Measurements from ENCODE around the gene CCDC136. TPM values are rescaled to one million over a fixed set of nuclear protein-coding genes. Genes with fewer than 3 reads are reported as not detected.

CCDC136 gene
- total RNA-seq, 1 experiment from 2014 or later: 16.5 TPM

DNA sequence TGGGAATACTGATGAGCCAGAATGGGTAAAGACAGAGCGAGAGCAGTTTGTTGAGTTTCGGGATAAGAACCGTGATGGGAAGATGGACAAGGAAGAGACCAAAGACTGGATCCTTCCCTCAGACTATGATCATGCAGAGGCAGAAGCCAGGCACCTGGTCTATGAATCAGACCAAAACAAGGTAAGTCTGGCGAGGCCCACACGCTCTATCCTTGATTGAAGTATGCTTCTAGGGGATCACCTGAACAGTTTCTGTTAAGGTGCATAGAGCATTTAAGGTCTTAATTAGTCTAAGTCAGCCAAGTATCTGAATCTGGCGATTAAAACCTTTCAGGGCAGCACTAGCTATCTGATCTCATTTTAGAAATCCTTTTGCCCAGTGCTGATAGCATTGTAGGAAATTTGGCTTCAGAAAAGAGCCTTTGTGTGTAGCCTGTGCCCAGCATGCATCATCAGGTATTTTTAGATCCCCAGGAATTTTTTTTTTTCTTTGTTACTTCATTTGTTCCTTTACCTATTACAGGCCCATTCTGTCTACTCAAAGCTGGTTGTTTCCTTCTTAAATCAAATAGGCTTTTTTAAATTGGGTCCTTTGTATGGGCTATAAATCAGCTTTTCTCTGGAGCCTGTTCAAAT, 24.2 kb upstream of the CCDC136 start:
- H3K36me3 ChIP-seq: peaks cover 87% of the 10 kb centered on the region
- H3K4me1 ChIP-seq: no peaks in the 10 kb centered on the region
- no peak overlapping the region for H3K4me3 ChIP-seq
- no peak overlapping the region for H3K27ac ChIP-seq
- no peak for DNase-seq
- H3K27me3 ChIP-seq: no peaks in the 10 kb centered on the region
- H3K9me3 ChIP-seq (replicated peaks): no peaks in the 10 kb centered on the region

DNA sequence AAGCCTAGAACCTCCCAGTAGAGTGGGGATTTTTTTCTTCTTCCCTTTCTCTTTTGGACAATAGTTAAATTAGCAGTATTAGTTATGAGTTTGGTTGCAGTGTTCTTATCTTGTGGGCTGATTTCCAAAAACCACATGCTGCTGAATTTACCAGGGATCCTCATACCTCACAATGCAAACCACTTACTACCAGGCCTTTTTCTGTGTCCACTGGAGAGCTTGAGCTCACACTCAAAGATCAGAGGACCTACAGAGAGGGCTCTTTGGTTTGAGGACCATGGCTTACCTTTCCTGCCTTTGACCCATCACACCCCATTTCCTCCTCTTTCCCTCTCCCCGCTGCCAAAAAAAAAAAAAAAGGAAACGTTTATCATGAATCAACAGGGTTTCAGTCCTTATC, 21.5 kb upstream of the CCDC136 start:
- H3K27ac ChIP-seq: no peak overlapping the region
- H3K36me3 ChIP-seq: peaks cover 72% of the 10 kb centered on the region
- H3K4me3 ChIP-seq: no peak overlapping the region
- no peaks in the 10 kb centered on the region for H3K27me3 ChIP-seq
- no peaks in the 10 kb centered on the region for H3K4me1 ChIP-seq
- DNase-seq: no peak
- H3K9me3 ChIP-seq (replicated peaks): no peaks in the 10 kb centered on the region

- H3K36me3 ChIP-seq: peaks cover 46% of the 10 kb centered on the region
- DNase-seq: no peak
- H3K27me3 ChIP-seq: no peaks in the 10 kb centered on the region
- no peak overlapping the region for H3K27ac ChIP-seq
- H3K9me3 ChIP-seq (replicated peaks): peaks cover 5% of the 10 kb centered on the region
- no peak overlapping the region for H3K4me3 ChIP-seq
- no peaks in the 10 kb centered on the region for H3K4me1 ChIP-seq
Observed at GRCh38 chr7:128773604-128774003, 18.2 kb upstream of the CCDC136 start.

DNA sequence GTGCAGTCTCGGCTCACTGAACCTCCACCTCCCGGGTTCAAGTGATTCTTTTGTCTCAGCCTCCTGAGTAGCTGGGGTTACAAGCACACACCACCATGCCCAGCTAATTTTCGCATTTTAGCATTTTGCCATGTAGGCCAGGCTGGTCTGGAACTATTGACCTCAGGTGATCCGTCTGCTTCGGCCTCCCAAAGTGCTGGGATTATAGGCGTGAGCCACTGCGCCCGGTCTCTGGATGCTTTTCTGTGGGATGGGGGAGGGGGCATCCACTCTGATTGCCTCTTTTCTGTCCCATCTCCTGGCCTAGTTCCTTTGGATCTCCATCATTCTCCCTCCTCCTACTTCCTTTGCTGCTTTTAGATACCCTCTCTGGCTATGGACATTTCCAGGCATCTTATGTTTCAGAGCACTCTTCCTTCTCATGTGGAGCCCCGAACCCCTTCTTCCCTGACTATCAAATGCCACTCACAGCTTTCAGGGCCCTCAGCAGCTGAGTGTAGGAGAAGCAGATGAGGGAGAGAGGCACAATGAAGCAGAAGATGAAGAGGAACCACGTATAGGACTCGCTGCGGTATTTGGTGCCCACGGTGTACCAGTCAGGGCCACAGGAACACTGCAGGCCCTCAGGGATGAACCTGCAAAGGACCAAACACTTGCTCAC, 17.6 kb upstream of the CCDC136 start:
- Histone ChIP-seq H3K4me1 (no peaks in the 10 kb centered on the region), H3K9me3 (replicated peaks) (peaks cover 5% of the 10 kb centered on the region), H3K4me3 (no peak overlapping the region), H3K27ac (no peak overlapping the region), H3K27me3 (no peaks in the 10 kb centered on the region), H3K36me3 (peaks cover 41% of the 10 kb centered on the region)
- DNase-seq: no peak

DNA sequence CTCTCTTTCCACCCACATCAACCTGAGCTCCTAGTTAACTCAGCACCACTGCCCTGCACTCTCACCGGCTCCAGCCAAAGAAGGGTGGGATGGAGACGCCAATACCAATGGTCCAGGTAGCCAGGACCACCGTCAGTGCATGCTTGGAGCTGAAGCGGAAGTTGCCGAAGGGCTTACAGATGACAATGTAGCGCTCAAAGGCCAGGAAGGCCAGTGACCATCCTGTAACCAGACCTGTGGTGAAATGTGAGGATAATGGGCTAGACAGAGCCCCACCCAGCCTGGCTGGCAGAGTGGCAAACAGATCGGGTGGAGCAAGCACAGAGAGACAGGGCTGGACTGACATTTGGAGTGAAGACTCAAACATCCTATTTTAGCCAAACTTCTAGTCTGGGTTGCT, 16.8 kb upstream of the CCDC136 start:
- peaks cover 5% of the 10 kb centered on the region for H3K9me3 ChIP-seq (replicated peaks)
- no peak overlapping the region for H3K27ac ChIP-seq
- no peaks in the 10 kb centered on the region for H3K27me3 ChIP-seq
- no peaks in the 10 kb centered on the region for H3K4me1 ChIP-seq
- peaks cover 34% of the 10 kb centered on the region for H3K36me3 ChIP-seq
- H3K4me3 ChIP-seq: no peak overlapping the region
- DNase-seq: no peak

DNA sequence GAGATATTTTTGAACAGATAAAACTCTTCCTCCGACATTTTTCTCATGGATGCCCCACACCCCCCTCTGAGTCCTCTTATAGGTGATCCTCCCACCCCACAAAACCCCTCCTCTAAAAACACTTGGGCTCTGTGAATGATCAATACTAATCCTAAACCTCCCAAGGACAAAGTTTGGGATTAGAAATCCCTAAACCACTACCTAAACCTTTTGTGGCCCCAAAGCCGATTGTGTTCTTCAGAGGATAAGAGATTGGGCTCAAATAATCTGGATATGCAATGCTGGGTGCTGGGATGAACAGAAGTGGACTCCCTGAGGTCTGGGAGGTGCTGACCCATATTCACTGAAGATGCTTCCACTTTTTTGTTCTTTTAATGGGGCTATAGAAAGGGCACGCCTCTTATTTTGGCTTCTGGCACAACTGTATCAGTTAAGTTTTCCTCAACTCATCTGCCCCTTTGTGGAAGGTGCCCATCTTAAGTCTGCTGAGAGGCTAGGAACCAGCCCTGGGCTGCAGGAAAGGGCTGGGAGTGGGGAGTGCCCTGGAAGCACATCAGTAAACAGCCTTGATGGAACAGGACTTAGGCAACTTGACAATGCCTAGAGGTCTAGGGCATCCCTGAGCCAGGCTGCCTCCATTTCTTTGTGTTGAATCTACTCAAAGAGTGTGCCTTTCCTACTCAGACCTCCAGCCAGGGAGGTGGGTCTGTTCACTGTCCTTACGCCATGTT, 15.9 kb upstream of the CCDC136 start, which contains the start of gene OPN1SW:
OPN1SW (minus strand) TSS at position 51 of the 731 bp plus-strand sequence; CDS start at position 38, 13 bp downstream.
- H3K36me3 ChIP-seq: peaks cover 24% of the 10 kb centered on the region
- H3K27me3 ChIP-seq: no peaks in the 10 kb centered on the region
- no peaks in the 10 kb centered on the region for H3K4me1 ChIP-seq
- H3K27ac ChIP-seq: no peak within 1 kb of the TSS
- H3K4me3 ChIP-seq: no peak within 1 kb of the TSS
- no peak for DNase-seq
- H3K9me3 ChIP-seq (replicated peaks): peaks cover 5% of the 10 kb centered on the region

- Histone ChIP-seq H3K9me3 (replicated peaks) (peaks cover 5% of the 10 kb centered on the region), H3K4me3 (no peak overlapping the region), H3K4me1 (0 out of 2 replicates have a peak, but pooled peaks cover 4% of the 10 kb centered on the region), H3K27ac (no peak overlapping the region), H3K27me3 (no peaks in the 10 kb centered on the region), H3K36me3 (peaks cover 10% of the 10 kb centered on the region)
- DNase-seq: peak in 1 of 2 experiments; percentile 31
Observed at GRCh38 chr7:128777156-128778123, 14.3 kb upstream of the CCDC136 start.

GRCh38 chr7:128778946-128779345, 12.8 kb upstream of the CCDC136 start:
- H3K27ac ChIP-seq: no peak overlapping the region
- no peak overlapping the region for H3K4me3 ChIP-seq
- H3K9me3 ChIP-seq (replicated peaks): peaks cover 5% of the 10 kb centered on the region
- H3K27me3 ChIP-seq: no peaks in the 10 kb centered on the region
- 0 out of 2 replicates have a peak, but pooled peaks cover 4% of the 10 kb centered on the region for H3K36me3 ChIP-seq
- no peak for DNase-seq
- H3K4me1 ChIP-seq: 0 out of 2 replicates have a peak, but pooled peaks cover 4% of the 10 kb centered on the region

DNA sequence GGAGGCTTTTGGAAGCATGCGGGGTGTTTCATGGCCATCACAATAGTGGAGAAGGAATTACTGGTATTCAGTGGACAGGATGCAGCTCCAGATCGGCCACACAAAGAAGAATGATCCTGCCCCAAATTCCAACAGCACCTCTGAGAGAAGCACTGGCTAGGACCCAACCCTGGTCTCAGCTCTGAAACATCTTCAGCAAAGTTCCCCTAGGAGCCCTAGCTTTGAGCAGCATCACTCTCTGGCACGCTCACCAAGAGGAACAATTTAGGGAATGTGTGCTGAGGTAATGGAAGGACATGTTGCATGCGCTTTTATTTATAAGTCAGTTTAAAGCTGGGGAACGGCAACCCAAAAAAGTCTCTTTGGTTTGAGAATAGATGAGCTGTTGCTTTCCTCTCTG, 10.6 kb upstream of the CCDC136 start:
- Histone ChIP-seq H3K36me3 (no peaks in the 10 kb centered on the region), H3K4me1 (0 out of 2 replicates have a peak, but pooled peaks cover 4% of the 10 kb centered on the region), H3K27ac (no peak overlapping the region), H3K27me3 (no peaks in the 10 kb centered on the region), H3K4me3 (no peak overlapping the region), H3K9me3 (replicated peaks) (peaks cover 5% of the 10 kb centered on the region)
- no peak for DNase-seq

- H3K4me1 ChIP-seq: 0 out of 2 replicates have a peak, but pooled peaks cover 4% of the 10 kb centered on the region
- no peak overlapping the region for H3K27ac ChIP-seq
- DNase-seq: no peak
Observed at GRCh38 chr7:128781851-128782250, 9.9 kb upstream of the CCDC136 start.

GRCh38 chr7:128783143-128783861, 8.5 kb upstream of the CCDC136 start:
- no peaks in the 10 kb centered on the region for H3K9me3 ChIP-seq (replicated peaks)
- peak; percentile 93 to 95 for DNase-seq
- no peaks in the 10 kb centered on the region for H3K27me3 ChIP-seq
- H3K4me3 ChIP-seq: peak overlapping the region; percentile 55
- H3K27ac ChIP-seq: no peak overlapping the region
- 0 out of 2 replicates have a peak, but pooled peaks cover 4% of the 10 kb centered on the region for H3K4me1 ChIP-seq
- no peaks in the 10 kb centered on the region for H3K36me3 ChIP-seq

More at GRCh38 chr7:128781851-128782250, 9.9 kb upstream of the CCDC136 start:
- H3K4me3 ChIP-seq: no peak overlapping the region
- H3K36me3 ChIP-seq: no peaks in the 10 kb centered on the region
- peaks cover 5% of the 10 kb centered on the region for H3K9me3 ChIP-seq (replicated peaks)
- H3K27me3 ChIP-seq: no peaks in the 10 kb centered on the region

- Histone ChIP-seq H3K27me3 (no peaks in the 10 kb centered on the region), H3K9me3 (replicated peaks) (no peaks in the 10 kb centered on the region), H3K36me3 (no peaks in the 10 kb centered on the region), H3K27ac (no peak overlapping the region), H3K4me3 (no peak overlapping the region), H3K4me1 (peaks cover 8% of the 10 kb centered on the region)
- DNase-seq: no peak
Observed at GRCh38 chr7:128785738-128786137, 6.0 kb upstream of the CCDC136 start.

DNA sequence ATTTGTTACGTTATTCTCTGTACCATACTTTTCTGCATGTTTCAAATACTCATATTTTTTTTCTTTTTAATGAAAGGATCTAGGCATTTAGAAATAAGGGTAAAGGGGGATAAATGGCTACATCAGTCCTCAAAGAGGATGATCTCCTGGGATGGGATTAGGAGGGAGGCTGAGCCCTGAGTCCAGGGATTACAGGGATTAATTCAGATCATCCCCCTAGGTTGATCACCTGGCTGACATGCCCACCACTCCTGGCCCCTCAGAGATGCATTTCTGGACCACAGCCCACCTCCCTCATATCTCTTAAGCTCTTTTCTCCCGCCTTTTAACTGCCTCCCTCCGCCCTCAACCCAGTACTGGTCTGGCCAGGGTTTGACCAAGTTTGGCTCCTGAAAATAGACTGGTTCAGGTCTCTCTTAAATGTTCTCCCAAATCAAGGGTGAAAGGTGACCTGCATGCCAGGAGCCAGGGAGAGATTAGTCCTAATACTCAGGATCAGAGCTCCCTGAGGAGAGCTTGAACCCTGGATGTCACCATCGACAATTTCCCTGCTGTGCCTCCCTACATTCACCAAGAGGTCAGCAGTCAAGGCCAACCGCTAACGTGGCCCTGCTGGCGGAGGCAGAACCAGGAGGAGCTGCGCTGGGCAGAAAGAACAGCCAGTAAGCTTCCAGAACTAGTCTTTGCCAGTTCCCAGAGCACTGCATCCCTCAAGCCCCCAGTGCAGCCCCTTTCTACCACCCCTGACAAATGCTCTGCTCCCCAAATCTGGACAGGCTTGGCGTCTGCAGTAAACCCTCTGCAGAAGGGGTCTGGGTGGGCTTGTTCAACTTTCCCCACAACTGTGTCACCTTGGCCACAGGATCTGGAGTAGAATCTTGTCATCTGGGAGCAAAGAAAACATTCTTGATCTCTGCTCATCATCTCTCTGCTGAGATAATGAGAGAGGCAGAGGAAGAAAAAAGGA, 3.0 kb upstream of the CCDC136 start:
- Histone ChIP-seq H3K4me3 (no peak overlapping the region), H3K27ac (no peak overlapping the region), H3K27me3 (no peaks in the 10 kb centered on the region), H3K4me1 (peaks cover 14% of the 10 kb centered on the region), H3K36me3 (no peaks in the 10 kb centered on the region), H3K9me3 (replicated peaks) (no peaks in the 10 kb centered on the region)
- no peak for DNase-seq
